ENCODE results near the gene PIK3CA. TPM values are rescaled to one million over a fixed set of nuclear protein-coding genes. Genes with fewer than 3 reads are reported as not detected.

Gene PIK3CA
- polyA plus RNA-seq, 1 experiment = 21.4 TPM

GRCh38 chr3:179265092-179265491 lies 116.9 kb downstream of the PIK3CA start:
- no peak for TF ChIP-seq CTCF (IDR thresholded peaks at IDR 0.05; ENCODE audit: low read depth, low read length)
- no peak for DNase-seq (ENCODE audit: low read depth, low spot score)
- ChIA-PET POLR2A (no interaction called here), CTCF (no interaction called here)
- Histone ChIP-seq H3K4me3 (ENCODE audit: low read depth, low read length) (no peak overlapping the region), H3K27me3 (ENCODE audit: control insufficient read depth, insufficient read depth, low read length) (peaks cover 5% of the 10 kb centered on the region), H3K9me3 (ENCODE audit: control insufficient read depth, insufficient read depth, low read length) (peaks cover 12% of the 10 kb centered on the region), H3K27ac (ENCODE audit: low read depth, low read length) (no peak overlapping the region)

GRCh38 chr3:179265875-179266274 lies 117.7 kb downstream of the PIK3CA start:
- H3K27me3 ChIP-seq (ENCODE audit: control insufficient read depth, insufficient read depth, low read length) = peaks cover 5% of the 10 kb centered on the region
- POLR2A ChIA-PET = no interaction called here
- no peak for TF ChIP-seq CTCF (IDR thresholded peaks at IDR 0.05; ENCODE audit: low read depth, low read length)
- H3K4me3 ChIP-seq (ENCODE audit: low read depth, low read length) = no peak overlapping the region
- no peak for DNase-seq (ENCODE audit: low read depth, low spot score)
- H3K9me3 ChIP-seq (ENCODE audit: control insufficient read depth, insufficient read depth, low read length) = peaks cover 7% of the 10 kb centered on the region; the same call in 1 of the 2 replicates
- CTCF ChIA-PET = no interaction called here
- no peak overlapping the region for H3K27ac ChIP-seq (ENCODE audit: low read depth, low read length)

DNA sequence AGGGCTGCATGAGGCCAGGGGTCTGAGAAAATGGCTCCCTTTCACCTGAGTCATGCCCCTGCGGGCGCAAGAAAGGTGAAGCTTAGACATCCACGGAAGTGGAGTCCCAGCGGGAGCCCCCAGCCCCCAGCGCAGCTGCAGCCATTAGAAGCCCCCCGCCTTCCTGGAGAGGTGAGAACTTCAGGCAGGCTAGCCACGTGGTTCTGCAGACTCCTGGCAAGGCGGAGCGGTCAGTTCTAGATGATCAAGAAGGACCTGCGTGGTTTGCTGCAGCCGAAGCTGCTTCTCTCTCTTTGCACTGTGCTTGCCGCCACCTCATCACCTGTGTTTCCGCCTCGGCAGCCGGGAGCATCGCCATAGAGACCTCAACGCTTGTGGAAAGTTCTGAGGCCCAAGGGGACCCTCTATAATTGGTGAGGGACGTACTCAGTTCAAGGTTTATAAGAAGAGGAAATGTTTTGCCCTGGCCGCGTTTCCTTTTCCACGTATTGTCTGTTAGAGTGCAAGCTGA lies 118.6 kb downstream of the PIK3CA start:
- no peak overlapping the region for H3K27ac ChIP-seq (ENCODE audit: low read depth, low read length)
- no peak for TF ChIP-seq CTCF (IDR thresholded peaks at IDR 0.05; ENCODE audit: low read depth, low read length)
- no peak for DNase-seq (ENCODE audit: low read depth, low spot score)
- H3K4me3 ChIP-seq (ENCODE audit: low read depth, low read length) = no peak overlapping the region
- H3K9me3 ChIP-seq (ENCODE audit: control insufficient read depth, insufficient read depth, low read length) = peaks cover 7% of the 10 kb centered on the region; the same call in 1 of the 2 replicates
- ChIA-PET CTCF (interaction anchor here (0.8 kb wide), 1 partner anchor 55 kb away, joined by 3 read pairs; no protein-coding TSS in a partner anchor), POLR2A (interaction anchor here (0.5 kb wide), 1 partner anchor 119 kb away, joined by 3 read pairs; the partner anchor contains the start of gene PIK3CA)
- peaks cover 5% of the 10 kb centered on the region for H3K27me3 ChIP-seq (ENCODE audit: control insufficient read depth, insufficient read depth, low read length)

GRCh38 chr3:179268400-179269051 lies 120.4 kb downstream of the PIK3CA start:
- TF ChIP-seq CTCF (IDR thresholded peaks at IDR 0.05; ENCODE audit: low read depth, low read length) = no peak
- no peaks in the 10 kb centered on the region; the same call in 1 of the 2 replicates for H3K9me3 ChIP-seq (ENCODE audit: control insufficient read depth, insufficient read depth, low read length)
- H3K27ac ChIP-seq (ENCODE audit: low read depth, low read length) = no peak overlapping the region
- POLR2A ChIA-PET = no interaction called here
- CTCF ChIA-PET = interaction anchor here (0.6 to 1.2 kb wide), 2 partner anchors 53 to 253 kb away, joined by 3 read pairs; no protein-coding TSS in a partner anchor
- peaks cover 5% of the 10 kb centered on the region for H3K27me3 ChIP-seq (ENCODE audit: control insufficient read depth, insufficient read depth, low read length)
- DNase-seq (ENCODE audit: low read depth, low spot score) = no peak
- no peak overlapping the region for H3K4me3 ChIP-seq (ENCODE audit: low read depth, low read length)

DNA sequence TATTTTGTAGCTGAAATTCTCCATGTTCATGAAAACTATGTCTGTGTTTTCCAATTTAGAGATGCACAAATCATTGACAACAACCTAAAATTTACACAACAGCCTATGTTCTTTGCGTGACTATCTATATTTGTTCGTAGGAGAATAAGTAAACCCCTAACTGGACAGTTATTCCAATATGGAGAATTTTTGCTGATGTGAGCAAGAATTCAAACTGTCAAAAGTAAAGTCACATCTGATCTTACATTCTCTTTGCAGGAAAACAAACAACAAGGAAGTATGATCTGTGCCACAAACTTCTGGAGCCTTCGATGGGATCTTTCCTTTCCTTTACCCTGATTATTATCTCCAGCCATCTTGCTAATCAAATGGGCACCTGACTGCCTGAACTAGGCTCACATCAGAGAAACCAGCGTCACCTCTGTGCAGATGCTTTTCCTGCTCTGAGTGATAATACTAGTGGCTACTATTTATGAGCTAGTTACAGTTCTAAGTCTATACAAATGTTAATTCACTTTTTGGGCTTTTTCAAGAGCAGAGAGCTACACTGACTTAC lies 121.1 kb downstream of the PIK3CA start:
- POLR2A ChIA-PET = no interaction called here
- Histone ChIP-seq H3K9me3 (ENCODE audit: control insufficient read depth, insufficient read depth, low read length) (no peaks in the 10 kb centered on the region; the same call in 1 of the 2 replicates), H3K4me3 (ENCODE audit: low read depth, low read length) (no peak overlapping the region), H3K27ac (ENCODE audit: low read depth, low read length) (no peak overlapping the region), H3K27me3 (ENCODE audit: control insufficient read depth, insufficient read depth, low read length) (peaks cover 5% of the 10 kb centered on the region)
- CTCF ChIA-PET = interaction anchor here (1.7 kb wide), 1 partner anchor 46 kb away, joined by 7 read pairs; no protein-coding TSS in a partner anchor
- TF ChIP-seq CTCF (IDR thresholded peaks at IDR 0.05; ENCODE audit: low read depth, low read length) = no peak
- DNase-seq (ENCODE audit: low read depth, low spot score) = no peak
